ENCODE results near the gene NID1.
A peak's percentile ranks its signal among the peaks of the same experiment; 100 is the strongest.

NID1 gene

GRCh38 chr1:236002025-236002390, 62.9 kb downstream of the NID1 start:
- TF ChIP-seq CTCF (IDR thresholded peaks at IDR 0.05; ENCODE audit: insufficient read depth, low read depth, low read length, missing control alignments): no peak
- DNase-seq (ENCODE audit: low read depth): no peak
- H3K4me3 ChIP-seq (ENCODE audit: low read depth, low read length): no peak overlapping the region

- TF ChIP-seq CTCF (IDR thresholded peaks at IDR 0.05; ENCODE audit: insufficient read depth, low read depth, low read length, missing control alignments): no peak
- peak; percentile 44 for DNase-seq (ENCODE audit: low read depth)
- H3K4me3 ChIP-seq (ENCODE audit: low read depth, low read length): no peak overlapping the region
Observed at GRCh38 chr1:236000781-236001180, 64.1 kb downstream of the NID1 start.

GRCh38 chr1:235999259-235999925, 65.5 kb downstream of the NID1 start:
- no peak for TF ChIP-seq CTCF (IDR thresholded peaks at IDR 0.05; ENCODE audit: insufficient read depth, low read depth, low read length, missing control alignments)

GRCh38 chr1:235998812-235999211, 66.1 kb downstream of the NID1 start:
- no peak overlapping the region; the same call in 1 of the 2 replicates for H3K4me3 ChIP-seq (ENCODE audit: low read depth, low read length)
- no peak for TF ChIP-seq CTCF (IDR thresholded peaks at IDR 0.05; ENCODE audit: insufficient read depth, low read depth, low read length, missing control alignments)
- DNase-seq (ENCODE audit: low read depth): peak; percentile 91

More at GRCh38 chr1:235999259-235999925, 65.5 kb downstream of the NID1 start:
- H3K4me3 ChIP-seq (ENCODE audit: low read depth, low read length): peak overlapping the region; percentile 11; the same call in 1 of the 2 replicates
- DNase-seq (ENCODE audit: low read depth): peak; percentile 94

- TF ChIP-seq CTCF (IDR thresholded peaks at IDR 0.05; ENCODE audit: insufficient read depth, low read depth, low read length, missing control alignments): no peak
- DNase-seq (ENCODE audit: low read depth): no peak
- no peak overlapping the region for H3K4me3 ChIP-seq (ENCODE audit: low read depth, low read length)
Observed at GRCh38 chr1:235997931-235998330, 67.0 kb downstream of the NID1 start.

- no peak for TF ChIP-seq CTCF (IDR thresholded peaks at IDR 0.05; ENCODE audit: insufficient read depth, low read depth, low read length, missing control alignments)
- DNase-seq (ENCODE audit: low read depth): peak; percentile 36
- no peak overlapping the region for H3K4me3 ChIP-seq (ENCODE audit: low read depth, low read length)
Observed at GRCh38 chr1:235997049-235997448, 67.8 kb downstream of the NID1 start.

Measured in GM12865 (cell line).